Mononuclear cell (primary cell): ENCODE results near the gene GMPR. TPM values are rescaled to one million over a fixed set of nuclear protein-coding genes. Genes with fewer than 3 reads are reported as not detected.

ENCODE experiments used
- total RNA-seq: library from RNA; depleted of rRNA; stranded (reverse); fragments of >200 nt; gene quantifications from one replicate; pipeline ENCODE4 v1.2.3, GENCODE V29; 2012

The GMPR gene
- total RNA-seq, 1 donor, result 6.2 TPM

Other genes with a start within 250 kb of the GMPR start
- gene MYLIP, start 109.5 kb upstream of the GMPR start, total RNA-seq, result 171 TPM